GM12875 (cell line): ENCODE measurements around the gene SERINC5.

Experiments
- H3K4me3 ChIP-seq: one replicate; pipeline ENCODE4 v1.5.1; 2011; ENCODE audit warnings: low read depth, low read length, control low read depth
- CTCF ChIP-seq: IDR thresholded peaks from 2 replicates; pipeline ENCODE4 v1.5.1; 2011; ENCODE audit warnings: low read depth, mild to moderate bottlenecking, control low read depth, inconsistent platforms, low read length, moderate library complexity, borderline replicate concordance; ENCODE audit not compliant: insufficient read depth

SERINC5 gene

GRCh38 chr5:80147119-80147815 lies 108.6 kb downstream of the SERINC5 start:
- no peak for TF ChIP-seq CTCF

GRCh38 chr5:80146046-80146445 lies 109.8 kb downstream of the SERINC5 start:
- no peak overlapping the region for H3K4me3 ChIP-seq
- TF ChIP-seq CTCF, result no peak

More at GRCh38 chr5:80147119-80147815, 108.6 kb downstream of the SERINC5 start:
- H3K4me3 ChIP-seq, result no peak overlapping the region

GRCh38 chr5:80143491-80143890 lies 112.4 kb downstream of the SERINC5 start:
- no peak for TF ChIP-seq CTCF
- H3K4me3 ChIP-seq, result no peak overlapping the region

GRCh38 chr5:80142996-80143395 lies 112.9 kb downstream of the SERINC5 start:
- TF ChIP-seq CTCF, result no peak
- no peak overlapping the region for H3K4me3 ChIP-seq

DNA sequence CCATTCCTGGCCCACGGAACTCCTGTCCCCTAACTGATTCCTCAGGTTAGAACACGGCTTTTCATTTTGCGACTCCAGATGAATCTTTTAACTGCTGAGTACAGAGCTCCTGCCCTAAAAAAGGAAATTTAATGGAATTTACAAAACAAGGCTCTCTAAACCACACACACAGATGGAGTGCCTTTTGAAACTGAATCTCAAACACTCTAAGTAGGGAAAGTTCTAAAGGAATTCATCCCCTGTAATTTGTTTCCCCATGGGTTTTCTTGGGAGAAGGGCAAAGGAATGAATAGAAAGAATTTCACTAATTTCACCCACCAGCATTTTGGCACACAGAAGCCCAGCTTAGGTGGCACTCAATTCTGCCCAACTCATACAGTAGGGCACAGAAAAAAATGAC lies 114.2 kb downstream of the SERINC5 start:
- no peak overlapping the region for H3K4me3 ChIP-seq
- TF ChIP-seq CTCF, result no peak

DNA sequence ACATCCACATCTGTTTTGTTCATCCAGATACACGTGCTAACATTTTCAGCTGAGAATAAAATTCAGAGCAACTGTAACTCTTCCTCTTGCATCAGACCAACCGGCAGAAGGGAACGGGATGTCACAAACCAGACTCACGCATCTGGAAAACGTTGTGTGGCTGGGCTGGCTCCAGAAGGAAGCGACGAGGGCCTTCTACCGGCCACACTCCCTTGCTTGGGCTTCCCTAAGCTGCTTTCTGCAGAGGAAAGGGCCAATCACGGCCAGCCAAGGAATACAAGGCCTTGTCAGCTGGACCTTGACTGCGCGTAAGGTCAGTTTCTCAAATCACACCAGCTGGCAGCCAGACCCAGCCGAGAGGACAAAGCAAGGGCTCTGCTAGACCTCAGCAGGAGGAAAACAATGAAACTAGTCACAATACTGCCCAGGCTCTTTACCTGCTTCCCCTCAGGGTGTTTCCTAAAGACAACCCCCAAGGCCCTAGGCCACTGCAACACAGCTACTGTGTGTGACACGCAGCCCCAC lies 114.6 kb downstream of the SERINC5 start:
- H3K4me3 ChIP-seq, result no peak overlapping the region
- TF ChIP-seq CTCF, result no peak

GRCh38 chr5:80140496-80140895 lies 115.4 kb downstream of the SERINC5 start:
- H3K4me3 ChIP-seq, result no peak overlapping the region
- no peak for TF ChIP-seq CTCF
